Stimulated activated CD8-positive, alpha-beta memory T cell treated with anti-CD3 and anti-CD28 coated beads, Interleukin-7, amount 100 ng/mL, for 1 hour (primary cell): ENCODE measurements around the gene GTF2A2.
"Not testable (repeated sequence)": the region's sequence is repeated elsewhere in the genome, so short reads cannot be mapped to it uniquely, and the experiment has no call there.

Experiments used
- DNase-seq, 2 donors: peaks; one replicate each; pipeline ENCODE4 v3.0.0-alpha.2; 2020; ENCODE audit warnings: low read depth in 2 of 2

The GTF2A2 gene

GRCh38 chr15:59674361-59674877 lies 17.1 kb upstream of the GTF2A2 start:
- no peak for DNase-seq

GRCh38 chr15:59668556-59668955 lies 11.2 kb upstream of the GTF2A2 start:
- no peak for DNase-seq

GRCh38 chr15:59662260-59662659 lies 4.9 kb upstream of the GTF2A2 start:
- DNase-seq: no peak

GRCh38 chr15:59659366-59659765 lies 2.1 kb upstream of the GTF2A2 start:
- DNase-seq: no peak

GRCh38 chr15:59657635-59658125 lies 365 bp upstream of the GTF2A2 start:
- no peak for DNase-seq

- no peak for DNase-seq
Measured at GRCh38 chr15:59654046-59654445, 3.3 kb downstream of the GTF2A2 start.

GRCh38 chr15:59649603-59650002 lies 7.7 kb downstream of the GTF2A2 start:
- no peak for DNase-seq

- no peak for DNase-seq
Measured at GRCh38 chr15:59647085-59647484, 10.2 kb downstream of the GTF2A2 start.

GRCh38 chr15:59646277-59646676 lies 11.0 kb downstream of the GTF2A2 start:
- no peak for DNase-seq

GRCh38 chr15:59645812-59646211 lies 11.5 kb downstream of the GTF2A2 start:
- not testable (repeated sequence) for DNase-seq

GRCh38 chr15:59644756-59645155 lies 12.6 kb downstream of the GTF2A2 start:
- no peak for DNase-seq

GRCh38 chr15:59642351-59642750 lies 15.0 kb downstream of the GTF2A2 start:
- no peak for DNase-seq

- not testable (repeated sequence) for DNase-seq
Measured at GRCh38 chr15:59637507-59637906, 19.8 kb downstream of the GTF2A2 start.

GRCh38 chr15:59636184-59636583 lies 21.1 kb downstream of the GTF2A2 start:
- no peak for DNase-seq

- no peak for DNase-seq
Measured at GRCh38 chr15:59632714-59633113, 24.6 kb downstream of the GTF2A2 start.

GRCh38 chr15:59622289-59622688 lies 35.0 kb downstream of the GTF2A2 start:
- DNase-seq: no peak

GRCh38 chr15:59618406-59618805 lies 38.9 kb downstream of the GTF2A2 start:
- DNase-seq: no peak

- DNase-seq: no peak
Measured at GRCh38 chr15:59616379-59616778, 40.9 kb downstream of the GTF2A2 start.

GRCh38 chr15:59615661-59616060 lies 41.7 kb downstream of the GTF2A2 start:
- DNase-seq: no peak

GRCh38 chr15:59614153-59614552 lies 43.2 kb downstream of the GTF2A2 start:
- DNase-seq: no peak

GRCh38 chr15:59611276-59612260 lies 45.7 kb downstream of the GTF2A2 start, which contains the start of gene GCNT3:
TSS of gene GCNT3 (plus strand) at chr15:59611783. CDS start at chr15:59618239, 6,456 bp downstream.
- no peak for DNase-seq

GRCh38 chr15:59609730-59610712 lies 47.3 kb downstream of the GTF2A2 start:
- no peak for DNase-seq
